Suppressor macrophage treated with lipopolysaccharide for 1 hour (primary cell): ENCODE data around the gene ATF6.
"Not testable (repeated sequence)": the region's sequence is repeated elsewhere in the genome, so short reads cannot be mapped to it uniquely, and the experiment has no call there.

ENCODE experiments used
- DNase-seq, 3 donors: peaks; one replicate each; pipeline ENCODE4 v3.0.0-alpha.2; 2020 to 2022

ATF6 gene

GRCh38 chr1:161766102-161766981, at the start of gene ATF6:
Gene ATF6, plus strand, starts transcription at chr1:161766320. Its CDS starts 41 bp downstream, at chr1:161766361.
- DNase-seq = peak; percentile 95 to 98 (median 98)

- peak; percentile 46 to 75 (median 69) for DNase-seq
Observed at GRCh38 chr1:161718559-161719324, 47.4 kb upstream of the ATF6 start.

GRCh38 chr1:161719325-161719611, 46.9 kb upstream of the ATF6 start:
- no peak for DNase-seq

- DNase-seq = peak in 1 of 3 donors; percentile 57
Observed at GRCh38 chr1:161720422-161720821, 45.7 kb upstream of the ATF6 start.

- DNase-seq = no peak
Observed at GRCh38 chr1:161720956-161721737, 45.0 kb upstream of the ATF6 start, which contains the start of gene FCRLB. Gene FCRLB, plus strand, starts transcription at chr1:161721544. Its CDS starts 1,129 bp downstream, at chr1:161722673.

GRCh38 chr1:161721738-161722343, 44.3 kb upstream of the ATF6 start:
- DNase-seq = peak; percentile 90 to 95 (median 94)

- DNase-seq = no peak
Observed at GRCh38 chr1:161722406-161722805, 43.7 kb upstream of the ATF6 start.

- no peak for DNase-seq
Observed at GRCh38 chr1:161723459-161724141, 42.5 kb upstream of the ATF6 start.

- DNase-seq = not testable (repeated sequence)
Observed at GRCh38 chr1:161725258-161725907, 40.7 kb upstream of the ATF6 start.

- DNase-seq = peak in 2 of 3 donors; percentile 39 to 50
Observed at GRCh38 chr1:161725908-161726472, 40.1 kb upstream of the ATF6 start.

- peak; percentile 57 to 84 (median 60) for DNase-seq
Observed at GRCh38 chr1:161726473-161727255, 39.5 kb upstream of the ATF6 start.

GRCh38 chr1:161727256-161727924, 38.7 kb upstream of the ATF6 start:
- peak; percentile 59 to 70 (median 62) for DNase-seq

GRCh38 chr1:161728376-161729226, 37.5 kb upstream of the ATF6 start:
- peak; percentile 80 to 92 (median 84) for DNase-seq

GRCh38 chr1:161730050-161730564, 36.0 kb upstream of the ATF6 start:
- peak; percentile 80 to 91 (median 89) for DNase-seq

GRCh38 chr1:161731241-161731640, 34.9 kb upstream of the ATF6 start:
- DNase-seq = no peak

GRCh38 chr1:161731981-161732718, 34.0 kb upstream of the ATF6 start:
- no peak for DNase-seq

- DNase-seq = peak; percentile 83 to 93 (median 91)
Observed at GRCh38 chr1:161733526-161733925, 32.6 kb upstream of the ATF6 start.

GRCh38 chr1:161735837-161736236, 30.3 kb upstream of the ATF6 start:
- no peak for DNase-seq
